Measurements from ENCODE around the gene SYNE1. TPM values are rescaled to one million over a fixed set of nuclear protein-coding genes. Genes with fewer than 3 reads are reported as not detected.

The SYNE1 gene
- total and polyA plus RNA-seq, 10 of the 15 experiments (the other 5 are each of a cell fraction or from before 2014, with no cell fraction given) = 2.3 to 28.7 (median 14.1) TPM

DNA sequence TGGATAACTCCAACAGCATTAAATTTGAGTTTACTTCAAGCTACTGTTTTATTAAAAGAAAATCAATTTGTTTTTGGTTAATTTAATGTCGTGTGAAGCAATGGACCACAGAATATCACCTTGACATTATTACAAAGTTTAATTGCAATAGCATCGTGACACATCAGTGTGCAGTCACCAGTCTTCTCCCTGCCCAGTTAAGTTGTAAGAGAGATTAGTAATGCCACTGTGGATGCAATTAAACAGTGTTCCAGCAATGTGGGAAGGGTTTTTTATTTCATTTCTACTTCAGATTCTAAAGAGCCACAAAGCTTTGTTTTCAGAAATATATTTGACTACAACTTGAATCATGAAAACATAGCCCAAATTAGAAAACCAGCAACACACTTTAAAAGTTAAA, 128.7 kb downstream of the SYNE1 start:
- no peaks in the 10 kb centered on the region for H3K27me3 ChIP-seq (replicated peaks in 1 of 2; ENCODE audit: control insufficient read depth in 2 of 2, insufficient read depth in 2 of 2, low read length in 1 of 2)
- 19% methylated on average over 2 of the region's 2 CpGs for WGBS (ENCODE audit: insufficient coverage, insufficient replicate concordance, low lambda C conversion rate, missing lambda C conversion rate)
- no peaks in the 10 kb centered on the region for H3K9me3 ChIP-seq (replicated peaks; ENCODE audit: control insufficient read depth, insufficient read depth, low read length)
- in situ Hi-C loops (cut with MboI) = no loop called here
- POLR2A ChIA-PET = no interaction called here
- TF ChIP-seq PML (IDR thresholded peaks at IDR 0.05; ENCODE audit: low read length) = no peak
- no peak for TF ChIP-seq HDAC6 (IDR thresholded peaks at IDR 0.05; ENCODE audit: unreplicated experiment)
- TF ChIP-seq CBFB (IDR thresholded peaks at IDR 0.05; ENCODE audit: low read depth) = no peak
- TF ChIP-seq, protein P1, sequence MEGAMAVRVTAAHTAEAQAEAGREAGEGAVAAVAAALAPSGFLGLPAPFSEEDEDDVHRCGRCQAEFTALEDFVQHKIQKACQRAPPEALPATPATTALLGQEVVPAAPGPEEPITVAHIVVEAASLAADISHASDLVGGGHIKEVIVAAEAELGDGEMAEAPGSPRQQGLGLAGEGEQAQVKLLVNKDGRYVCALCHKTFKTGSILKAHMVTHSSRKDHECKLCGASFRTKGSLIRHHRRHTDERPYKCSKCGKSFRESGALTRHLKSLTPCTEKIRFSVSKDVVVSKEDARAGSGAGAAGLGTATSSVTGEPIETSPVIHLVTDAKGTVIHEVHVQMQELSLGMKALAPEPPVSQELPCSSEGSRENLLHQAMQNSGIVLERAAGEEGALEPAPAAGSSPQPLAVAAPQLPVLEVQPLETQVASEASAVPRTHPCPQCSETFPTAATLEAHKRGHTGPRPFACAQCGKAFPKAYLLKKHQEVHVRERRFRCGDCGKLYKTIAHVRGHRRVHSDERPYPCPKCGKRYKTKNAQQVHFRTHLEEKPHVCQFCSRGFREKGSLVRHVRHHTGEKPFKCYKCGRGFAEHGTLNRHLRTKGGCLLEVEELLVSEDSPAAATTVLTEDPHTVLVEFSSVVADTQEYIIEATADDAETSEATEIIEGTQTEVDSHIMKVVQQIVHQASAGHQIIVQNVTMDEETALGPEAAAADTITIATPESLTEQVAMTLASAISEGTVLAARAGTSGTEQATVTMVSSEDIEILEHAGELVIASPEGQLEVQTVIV (IDR thresholded peaks at IDR 0.05; ENCODE audit: borderline replicate concordance, partially characterized antibody) = no peak
- no peak for TF ChIP-seq JUNB (IDR thresholded peaks at IDR 0.05)
- TF ChIP-seq CBX3 (IDR thresholded peaks at IDR 0.05; ENCODE audit: borderline replicate concordance, low read depth) = no peak
- TF ChIP-seq NFYA (IDR thresholded peaks at IDR 0.05; ENCODE audit: borderline replicate concordance, low read depth, low read length) = no peak
- no peak for TF ChIP-seq MEF2A (IDR thresholded peaks at IDR 0.05; ENCODE audit: insufficient read depth, low read depth, low read length)
- no peaks in the 10 kb centered on the region for H4K20me1 ChIP-seq (ENCODE audit: control insufficient read depth, insufficient read depth)
- DNase-seq (ENCODE audit: low read depth, low spot score) = no peak
- no peak for FAIRE-seq
- no peak overlapping the region for H3K9ac ChIP-seq (ENCODE audit: control insufficient read depth, insufficient read depth, low read length)
- no peak for ATAC-seq
- no peak overlapping the region for H3K4me3 ChIP-seq
- H2AFZ ChIP-seq (ENCODE audit: control insufficient read depth, low read depth, low read length) = no peak overlapping the region
- CTCF ChIA-PET = no interaction called here
- SMC1A ChIA-PET (ENCODE audit: uncharacterized antibody, unreplicated experiment) = no interaction called here
- H3K27ac ChIP-seq (ENCODE audit: control insufficient read depth, insufficient read depth) = no peak overlapping the region
- H3K36me3 ChIP-seq (ENCODE audit: control insufficient read depth in 2 of 2, insufficient read depth in 2 of 2, low read length in 1 of 2) = no peaks in the 10 kb centered on the region
- H3K4me2 ChIP-seq (ENCODE audit: control insufficient read depth, insufficient read depth) = no peak overlapping the region
- intact Hi-C loops (cut with micrococcal nuclease; ENCODE audit: unreplicated experiment) = no loop called here
- BruUV-seq (replicated peaks) = no TSS peak
- RAD21 ChIA-PET (ENCODE audit: unreplicated experiment) = no interaction called here
- H3K79me2 ChIP-seq (ENCODE audit: control insufficient read depth, insufficient read depth, low read length) = no peaks in the 10 kb centered on the region
- no peaks in the 10 kb centered on the region for H3K4me1 ChIP-seq (ENCODE audit: control insufficient read depth, insufficient read depth, low read length)
